ENCODE measurements around the gene SNTG2. TPM values are rescaled to one million over a fixed set of nuclear protein-coding genes. Genes with fewer than 3 reads are reported as not detected.
"Not testable (repeated sequence)": the region's sequence is repeated elsewhere in the genome, so short reads cannot be mapped to it uniquely, and the experiment has no call there.

The SNTG2 gene
- total RNA-seq, 2 donors from 2014 or later, result 4.1 to 11.9 TPM

DNA sequence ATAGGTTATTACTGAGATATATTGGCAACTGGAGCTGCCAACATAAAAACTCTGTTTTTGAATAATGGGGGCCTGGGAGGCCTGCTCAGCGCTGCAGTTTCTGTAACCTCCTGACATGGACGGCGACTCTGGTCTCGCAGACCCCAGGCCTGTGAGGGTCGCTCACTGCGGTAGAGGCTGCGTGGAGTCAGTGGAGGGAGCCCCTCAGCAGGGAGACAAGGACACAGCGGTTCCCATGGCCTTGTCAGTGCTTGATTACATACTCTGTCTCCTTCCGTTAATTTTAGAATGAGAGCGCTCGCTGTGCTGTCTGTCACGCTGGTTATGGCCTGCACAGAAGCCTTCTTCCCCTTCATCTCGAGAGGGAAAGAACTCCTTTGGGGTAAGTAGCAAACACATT is 463.5 kb downstream of the SNTG2 start:
- peak overlapping the region; percentile 60 for H3K27ac ChIP-seq (ENCODE audit: low read depth, low read length)
- 59 to 81% methylated on average over 9 to 13 of the region's 13 CpGs for WGBS, 2 experiments (ENCODE audit: insufficient coverage in 1 of 2, insufficient read length in 1 of 2)
- H3K27me3 ChIP-seq (ENCODE audit: control insufficient read depth, insufficient read depth, low read length, poor library complexity, severe bottlenecking), result no peaks in the 10 kb centered on the region
- Mint-ChIP-seq H3K9me3 (no peaks in the 10 kb centered on the region), H3K36me3 (ENCODE audit: low read depth) (no peaks in the 10 kb centered on the region), H3K4me1 (no peaks in the 10 kb centered on the region), H3K27ac (no peak overlapping the region), H3K27me3 (ENCODE audit: insufficient read depth) (peaks cover 4% of the 10 kb centered on the region), H3K4me3 (no peak overlapping the region)
- no peak for DNase-seq
- no peaks in the 10 kb centered on the region for H3K9me3 ChIP-seq (ENCODE audit: control insufficient read depth, low read length)
- no peaks in the 10 kb centered on the region for H3K4me1 ChIP-seq (ENCODE audit: control insufficient read depth, insufficient read depth, low read length)
- H3K4me3 ChIP-seq (ENCODE audit: low read length), result no peak overlapping the region
- no peaks in the 10 kb centered on the region for H3K36me3 ChIP-seq (ENCODE audit: control insufficient read depth, insufficient read depth, low read length)
- no peak overlapping the region for H3K9ac ChIP-seq (ENCODE audit: extremely low read depth, low read length, poor library complexity, severe bottlenecking)
- TF ChIP-seq, protein P1, sequence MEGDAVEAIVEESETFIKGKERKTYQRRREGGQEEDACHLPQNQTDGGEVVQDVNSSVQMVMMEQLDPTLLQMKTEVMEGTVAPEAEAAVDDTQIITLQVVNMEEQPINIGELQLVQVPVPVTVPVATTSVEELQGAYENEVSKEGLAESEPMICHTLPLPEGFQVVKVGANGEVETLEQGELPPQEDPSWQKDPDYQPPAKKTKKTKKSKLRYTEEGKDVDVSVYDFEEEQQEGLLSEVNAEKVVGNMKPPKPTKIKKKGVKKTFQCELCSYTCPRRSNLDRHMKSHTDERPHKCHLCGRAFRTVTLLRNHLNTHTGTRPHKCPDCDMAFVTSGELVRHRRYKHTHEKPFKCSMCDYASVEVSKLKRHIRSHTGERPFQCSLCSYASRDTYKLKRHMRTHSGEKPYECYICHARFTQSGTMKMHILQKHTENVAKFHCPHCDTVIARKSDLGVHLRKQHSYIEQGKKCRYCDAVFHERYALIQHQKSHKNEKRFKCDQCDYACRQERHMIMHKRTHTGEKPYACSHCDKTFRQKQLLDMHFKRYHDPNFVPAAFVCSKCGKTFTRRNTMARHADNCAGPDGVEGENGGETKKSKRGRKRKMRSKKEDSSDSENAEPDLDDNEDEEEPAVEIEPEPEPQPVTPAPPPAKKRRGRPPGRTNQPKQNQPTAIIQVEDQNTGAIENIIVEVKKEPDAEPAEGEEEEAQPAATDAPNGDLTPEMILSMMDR (conservative IDR thresholded peaks at IDR 0.05), result no peak

DNA sequence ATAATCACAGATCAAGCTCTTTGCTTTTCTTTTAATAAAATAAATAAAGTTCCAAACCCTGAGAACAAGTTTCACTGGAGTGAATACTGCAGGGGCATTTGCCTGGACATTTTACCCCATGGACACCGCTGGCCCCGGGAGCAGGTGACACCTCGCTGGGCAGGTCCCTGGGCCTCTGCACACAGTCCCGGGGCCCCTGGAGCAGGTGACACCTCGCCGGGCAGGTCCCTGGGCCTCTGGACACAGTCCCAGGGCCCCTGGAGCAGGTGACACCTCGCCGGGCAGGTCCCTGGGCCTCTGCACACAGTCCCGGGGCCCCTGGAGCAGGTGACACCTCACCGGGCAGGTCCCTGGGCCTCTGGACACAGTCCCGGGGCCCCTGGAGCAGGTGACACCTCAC is 464.3 kb downstream of the SNTG2 start:
- not testable (repeated sequence) for H3K9me3 Mint-ChIP-seq; H3K4me3 ChIP-seq (ENCODE audit: low read length); H3K27me3 ChIP-seq (ENCODE audit: control insufficient read depth, insufficient read depth, low read length, poor library complexity, severe bottlenecking); H3K27me3 Mint-ChIP-seq (ENCODE audit: insufficient read depth); H3K4me1 ChIP-seq (ENCODE audit: control insufficient read depth, insufficient read depth, low read length); H3K27ac ChIP-seq (ENCODE audit: low read depth, low read length); H3K4me1 Mint-ChIP-seq; DNase-seq; H3K9ac ChIP-seq (ENCODE audit: extremely low read depth, low read length, poor library complexity, severe bottlenecking); H3K4me3 Mint-ChIP-seq; H3K36me3 Mint-ChIP-seq (ENCODE audit: low read depth); H3K36me3 ChIP-seq (ENCODE audit: control insufficient read depth, insufficient read depth, low read length); H3K9me3 ChIP-seq (ENCODE audit: control insufficient read depth, low read length); H3K27ac Mint-ChIP-seq
- 91 to 96% methylated on average over 7 to 11 of the region's 11 CpGs for WGBS, 2 experiments (ENCODE audit: insufficient coverage in 1 of 2, insufficient read length in 1 of 2)

DNA sequence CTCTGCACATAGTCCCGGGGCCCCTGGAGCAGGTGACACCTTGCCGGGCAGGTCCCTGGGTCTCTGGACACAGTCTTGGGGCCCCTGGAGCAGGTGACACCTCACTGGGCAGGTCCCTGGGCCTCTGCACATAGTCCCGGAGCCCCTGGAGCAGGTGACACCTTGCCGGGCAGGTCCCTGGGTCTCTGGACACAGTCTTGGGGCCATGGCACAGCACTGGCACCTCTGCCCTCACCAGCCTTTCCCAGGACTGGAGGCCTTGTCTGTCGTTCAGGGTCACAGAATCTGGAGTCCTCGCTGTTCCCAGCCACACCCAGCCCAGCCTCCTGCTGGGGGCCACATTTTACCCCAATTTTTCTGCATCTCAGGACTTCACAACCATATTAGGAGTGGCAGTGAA is 464.9 kb downstream of the SNTG2 start:
- 82 to 86% methylated on average over 4 to 6 of the region's 6 CpGs for WGBS, 2 experiments (ENCODE audit: insufficient coverage in 1 of 2, insufficient read length in 1 of 2)
- peak overlapping the region; percentile 55 for H3K27ac Mint-ChIP-seq
- Histone ChIP-seq H3K4me3 (ENCODE audit: low read length) (no peak overlapping the region), H3K36me3 (ENCODE audit: control insufficient read depth, insufficient read depth, low read length) (no peaks in the 10 kb centered on the region), H3K27ac (ENCODE audit: low read depth, low read length) (no peak overlapping the region), H3K9me3 (ENCODE audit: control insufficient read depth, low read length) (no peaks in the 10 kb centered on the region), H3K4me1 (ENCODE audit: control insufficient read depth, insufficient read depth, low read length) (no peaks in the 10 kb centered on the region), H3K27me3 (ENCODE audit: control insufficient read depth, insufficient read depth, low read length, poor library complexity, severe bottlenecking) (no peaks in the 10 kb centered on the region), H3K9ac (ENCODE audit: extremely low read depth, low read length, poor library complexity, severe bottlenecking) (no peak overlapping the region)
- H3K4me1 Mint-ChIP-seq, result no peaks in the 10 kb centered on the region
- peaks cover 4% of the 10 kb centered on the region for H3K27me3 Mint-ChIP-seq (ENCODE audit: insufficient read depth)
- TF ChIP-seq, protein P1 (conservative IDR thresholded peaks at IDR 0.05), result no peak
- H3K9me3 Mint-ChIP-seq, result no peaks in the 10 kb centered on the region
- H3K4me3 Mint-ChIP-seq, result no peak overlapping the region
- no peaks in the 10 kb centered on the region for H3K36me3 Mint-ChIP-seq (ENCODE audit: low read depth)
- DNase-seq, result peak; percentile 35

All from endodermal cell (in vitro differentiated cells).